ENCODE data around the gene AAK1. TPM values are rescaled to one million over a fixed set of nuclear protein-coding genes. Genes with fewer than 3 reads are reported as not detected.

Gene AAK1
- total and polyA plus RNA-seq, 2 of the 13 experiments (the other 11 are each of a cell fraction or from before 2014, with no cell fraction given): 9.8 to 10.3 TPM

DNA sequence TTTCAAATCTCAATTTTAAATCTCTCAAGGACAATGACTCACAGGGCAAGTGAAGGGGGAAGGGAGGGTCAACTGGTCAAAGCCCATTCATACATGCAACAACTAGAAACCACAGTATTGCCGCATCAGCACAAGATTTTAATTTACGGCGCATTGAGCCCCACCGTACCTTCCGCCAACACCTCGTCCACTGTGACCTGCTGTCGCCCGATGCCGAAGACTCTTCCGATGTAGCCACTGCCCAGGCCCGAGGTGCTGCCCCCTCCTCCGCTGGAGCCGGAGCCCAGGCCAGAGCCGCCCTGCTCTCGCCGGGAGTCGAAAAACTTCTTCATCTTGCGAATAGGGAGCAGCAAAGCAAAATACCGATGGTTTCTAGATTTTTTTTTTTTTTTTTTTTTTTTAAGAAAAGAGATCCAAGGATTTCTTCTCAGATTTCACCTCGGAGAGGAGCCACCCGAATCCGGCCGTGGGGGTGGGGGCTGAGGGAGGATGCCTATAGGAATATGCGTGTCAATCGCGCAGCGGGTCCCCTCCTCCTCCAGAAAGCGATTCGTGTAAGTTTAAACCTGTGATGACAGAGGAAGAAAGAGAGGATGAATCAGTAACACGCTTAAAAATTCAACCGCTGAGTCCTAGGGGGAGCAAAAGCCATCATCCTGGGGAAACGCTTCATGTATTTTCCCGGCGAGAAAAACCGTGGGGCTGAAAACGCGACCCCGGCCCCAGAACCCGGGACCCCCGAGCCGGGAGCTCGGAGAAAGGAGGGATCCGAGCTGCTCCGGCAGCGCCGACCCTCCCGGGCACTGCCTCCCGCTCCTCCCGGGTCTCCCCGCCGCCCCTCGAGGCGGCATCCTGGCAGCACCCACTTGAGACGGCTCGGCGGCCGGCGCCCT, 584 bp downstream of the AAK1 start (continued):
- TF ChIP-seq ZNF75D (CRISPR knock-in tag; IDR thresholded peaks at IDR 0.05; ENCODE audit: borderline replicate concordance) (no peak), CBX1 (IDR thresholded peaks at IDR 0.05; ENCODE audit: low read depth) (no peak), ZNF383 (CRISPR knock-in tag; IDR thresholded peaks at IDR 0.05; ENCODE audit: borderline replicate concordance) (0 out of 2 replicates have a peak, but pooled peaks have one; percentile 67), TCF7 (IDR thresholded peaks at IDR 0.05; ENCODE audit: low read depth) (0 out of 2 replicates have a peak, but pooled peaks have one; percentile 15), KDM2A (CRISPR knock-in tag; IDR thresholded peaks at IDR 0.05; ENCODE audit: borderline replicate concordance, low read depth) (peak; percentile 69), RXRA (CRISPR knock-in tag; IDR thresholded peaks at IDR 0.05) (peak; percentile 17), ZNF225 (CRISPR knock-in tag; IDR thresholded peaks at IDR 0.05) (no peak), AHR (CRISPR knock-in tag; IDR thresholded peaks at IDR 0.05) (peak; percentile 70; the same call in 1 of the 2 replicates), THYN1 (CRISPR knock-in tag; IDR thresholded peaks at IDR 0.05; ENCODE audit: borderline replicate concordance, low read depth) (no peak), FOXO4 (CRISPR knock-in tag; conservative IDR thresholded peaks at IDR 0.05) (no peak), HMG20A (CRISPR knock-in tag; IDR thresholded peaks at IDR 0.05; ENCODE audit: borderline replicate concordance) (no peak; the same call in 1 of the 2 replicates), RNF2 (conservative IDR thresholded peaks at IDR 0.05; ENCODE audit: low read depth) (no peak), ATM (IDR thresholded peaks at IDR 0.05; ENCODE audit: borderline replicate concordance) (no peak), ZNF557 (CRISPR knock-in tag; IDR thresholded peaks at IDR 0.05) (no peak), NCOA2 (CRISPR knock-in tag; IDR thresholded peaks at IDR 0.05) (peak; percentile 54; the same call in 1 of the 2 replicates), PTBP1 (IDR thresholded peaks at IDR 0.05; ENCODE audit: low read depth, low read length, poor library complexity, severe bottlenecking) (peak; percentile 22), FUBP1 (CRISPR knock-in tag; IDR thresholded peaks at IDR 0.05; ENCODE audit: borderline replicate concordance) (no peak), RFX5 (IDR thresholded peaks at IDR 0.05; ENCODE audit: low read depth, low read length) (no peak)
- TF ChIP-seq, protein P1, sequence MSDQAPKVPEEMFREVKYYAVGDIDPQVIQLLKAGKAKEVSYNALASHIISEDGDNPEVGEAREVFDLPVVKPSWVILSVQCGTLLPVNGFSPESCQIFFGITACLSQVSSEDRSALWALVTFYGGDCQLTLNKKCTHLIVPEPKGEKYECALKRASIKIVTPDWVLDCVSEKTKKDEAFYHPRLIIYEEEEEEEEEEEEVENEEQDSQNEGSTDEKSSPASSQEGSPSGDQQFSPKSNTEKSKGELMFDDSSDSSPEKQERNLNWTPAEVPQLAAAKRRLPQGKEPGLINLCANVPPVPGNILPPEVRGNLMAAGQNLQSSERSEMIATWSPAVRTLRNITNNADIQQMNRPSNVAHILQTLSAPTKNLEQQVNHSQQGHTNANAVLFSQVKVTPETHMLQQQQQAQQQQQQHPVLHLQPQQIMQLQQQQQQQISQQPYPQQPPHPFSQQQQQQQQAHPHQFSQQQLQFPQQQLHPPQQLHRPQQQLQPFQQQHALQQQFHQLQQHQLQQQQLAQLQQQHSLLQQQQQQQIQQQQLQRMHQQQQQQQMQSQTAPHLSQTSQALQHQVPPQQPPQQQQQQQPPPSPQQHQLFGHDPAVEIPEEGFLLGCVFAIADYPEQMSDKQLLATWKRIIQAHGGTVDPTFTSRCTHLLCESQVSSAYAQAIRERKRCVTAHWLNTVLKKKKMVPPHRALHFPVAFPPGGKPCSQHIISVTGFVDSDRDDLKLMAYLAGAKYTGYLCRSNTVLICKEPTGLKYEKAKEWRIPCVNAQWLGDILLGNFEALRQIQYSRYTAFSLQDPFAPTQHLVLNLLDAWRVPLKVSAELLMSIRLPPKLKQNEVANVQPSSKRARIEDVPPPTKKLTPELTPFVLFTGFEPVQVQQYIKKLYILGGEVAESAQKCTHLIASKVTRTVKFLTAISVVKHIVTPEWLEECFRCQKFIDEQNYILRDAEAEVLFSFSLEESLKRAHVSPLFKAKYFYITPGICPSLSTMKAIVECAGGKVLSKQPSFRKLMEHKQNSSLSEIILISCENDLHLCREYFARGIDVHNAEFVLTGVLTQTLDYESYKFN (CRISPR knock-in tag; conservative IDR thresholded peaks at IDR 0.05): peak; percentile 43; the same call in 1 of the 2 replicates
- TF ChIP-seq, protein P2, sequence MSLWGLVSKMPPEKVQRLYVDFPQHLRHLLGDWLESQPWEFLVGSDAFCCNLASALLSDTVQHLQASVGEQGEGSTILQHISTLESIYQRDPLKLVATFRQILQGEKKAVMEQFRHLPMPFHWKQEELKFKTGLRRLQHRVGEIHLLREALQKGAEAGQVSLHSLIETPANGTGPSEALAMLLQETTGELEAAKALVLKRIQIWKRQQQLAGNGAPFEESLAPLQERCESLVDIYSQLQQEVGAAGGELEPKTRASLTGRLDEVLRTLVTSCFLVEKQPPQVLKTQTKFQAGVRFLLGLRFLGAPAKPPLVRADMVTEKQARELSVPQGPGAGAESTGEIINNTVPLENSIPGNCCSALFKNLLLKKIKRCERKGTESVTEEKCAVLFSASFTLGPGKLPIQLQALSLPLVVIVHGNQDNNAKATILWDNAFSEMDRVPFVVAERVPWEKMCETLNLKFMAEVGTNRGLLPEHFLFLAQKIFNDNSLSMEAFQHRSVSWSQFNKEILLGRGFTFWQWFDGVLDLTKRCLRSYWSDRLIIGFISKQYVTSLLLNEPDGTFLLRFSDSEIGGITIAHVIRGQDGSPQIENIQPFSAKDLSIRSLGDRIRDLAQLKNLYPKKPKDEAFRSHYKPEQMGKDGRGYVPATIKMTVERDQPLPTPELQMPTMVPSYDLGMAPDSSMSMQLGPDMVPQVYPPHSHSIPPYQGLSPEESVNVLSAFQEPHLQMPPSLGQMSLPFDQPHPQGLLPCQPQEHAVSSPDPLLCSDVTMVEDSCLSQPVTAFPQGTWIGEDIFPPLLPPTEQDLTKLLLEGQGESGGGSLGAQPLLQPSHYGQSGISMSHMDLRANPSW (CRISPR knock-in tag; IDR thresholded peaks at IDR 0.05; ENCODE audit: borderline replicate concordance): no peak
